ENCODE results near the gene TNFRSF18. TPM values are rescaled to one million over a fixed set of nuclear protein-coding genes. Genes with fewer than 3 reads are reported as not detected.

The TNFRSF18 gene
- total RNA-seq, 1 donor from 2014 or later = 1.2 TPM

- Mint-ChIP-seq H3K27ac (no peak overlapping the region), H3K9me3 (no peaks in the 10 kb centered on the region), H3K27me3 (ENCODE audit: low read depth) (peaks cover 5% of the 10 kb centered on the region), H3K36me3 (no peaks in the 10 kb centered on the region), H3K4me3 (no peak overlapping the region), H3K4me1 (no peaks in the 10 kb centered on the region)
- no peak for DNase-seq (ENCODE audit: low spot score in 2 of 2, unreplicated experiment in 2 of 2)
- TF ChIP-seq CTCF (IDR thresholded peaks at IDR 0.05; ENCODE audit: unreplicated experiment) = no peak
Measured at GRCh38 chr1:1182491-1183220, 23.7 kb downstream of the TNFRSF18 start.

GRCh38 chr1:1181938-1182410 is 24.4 kb downstream of the TNFRSF18 start:
- peaks cover 11% of the 10 kb centered on the region for H3K27me3 Mint-ChIP-seq (ENCODE audit: low read depth)
- no peaks in the 10 kb centered on the region for H3K9me3 Mint-ChIP-seq
- TF ChIP-seq CTCF (IDR thresholded peaks at IDR 0.05; ENCODE audit: unreplicated experiment) = no peak
- no peaks in the 10 kb centered on the region for H3K4me1 Mint-ChIP-seq
- H3K36me3 Mint-ChIP-seq = no peaks in the 10 kb centered on the region
- DNase-seq (ENCODE audit: low spot score in 2 of 2, unreplicated experiment in 2 of 2) = no peak
- no peak overlapping the region for H3K27ac Mint-ChIP-seq
- H3K4me3 Mint-ChIP-seq = no peak overlapping the region

- no peak for TF ChIP-seq CTCF (IDR thresholded peaks at IDR 0.05; ENCODE audit: unreplicated experiment)
- Mint-ChIP-seq H3K27ac (no peak overlapping the region), H3K9me3 (no peaks in the 10 kb centered on the region), H3K27me3 (ENCODE audit: low read depth) (peaks cover 18% of the 10 kb centered on the region), H3K4me1 (peaks cover 3% of the 10 kb centered on the region), H3K4me3 (no peak overlapping the region), H3K36me3 (no peaks in the 10 kb centered on the region)
- DNase-seq (ENCODE audit: low spot score in 2 of 2, unreplicated experiment in 2 of 2) = no peak
Measured at GRCh38 chr1:1181129-1181937, 25.1 kb downstream of the TNFRSF18 start.

GRCh38 chr1:1179983-1180861 is 26.2 kb downstream of the TNFRSF18 start:
- TF ChIP-seq CTCF (IDR thresholded peaks at IDR 0.05; ENCODE audit: unreplicated experiment) = no peak
- Mint-ChIP-seq H3K4me1 (peaks cover 6% of the 10 kb centered on the region), H3K27me3 (ENCODE audit: low read depth) (peaks cover 29% of the 10 kb centered on the region), H3K36me3 (no peaks in the 10 kb centered on the region), H3K27ac (no peak overlapping the region), H3K9me3 (no peaks in the 10 kb centered on the region), H3K4me3 (no peak overlapping the region)
- DNase-seq (ENCODE audit: low spot score in 2 of 2, unreplicated experiment in 2 of 2) = peak in 1 of 2 experiments; percentile 21

GRCh38 chr1:1179346-1179982 is 26.9 kb downstream of the TNFRSF18 start:
- TF ChIP-seq CTCF (IDR thresholded peaks at IDR 0.05; ENCODE audit: unreplicated experiment) = no peak
- Mint-ChIP-seq H3K27me3 (ENCODE audit: low read depth) (peaks cover 34% of the 10 kb centered on the region), H3K27ac (no peak overlapping the region), H3K36me3 (no peaks in the 10 kb centered on the region), H3K4me1 (peaks cover 6% of the 10 kb centered on the region), H3K4me3 (no peak overlapping the region), H3K9me3 (no peaks in the 10 kb centered on the region)
- peak in 1 of 2 experiments; percentile 17 for DNase-seq (ENCODE audit: low spot score in 2 of 2, unreplicated experiment in 2 of 2)

Measured in mesothelial cell of epicardium (in vitro differentiated cells).